ENCODE measurements around the gene STAMBP.

DNA sequence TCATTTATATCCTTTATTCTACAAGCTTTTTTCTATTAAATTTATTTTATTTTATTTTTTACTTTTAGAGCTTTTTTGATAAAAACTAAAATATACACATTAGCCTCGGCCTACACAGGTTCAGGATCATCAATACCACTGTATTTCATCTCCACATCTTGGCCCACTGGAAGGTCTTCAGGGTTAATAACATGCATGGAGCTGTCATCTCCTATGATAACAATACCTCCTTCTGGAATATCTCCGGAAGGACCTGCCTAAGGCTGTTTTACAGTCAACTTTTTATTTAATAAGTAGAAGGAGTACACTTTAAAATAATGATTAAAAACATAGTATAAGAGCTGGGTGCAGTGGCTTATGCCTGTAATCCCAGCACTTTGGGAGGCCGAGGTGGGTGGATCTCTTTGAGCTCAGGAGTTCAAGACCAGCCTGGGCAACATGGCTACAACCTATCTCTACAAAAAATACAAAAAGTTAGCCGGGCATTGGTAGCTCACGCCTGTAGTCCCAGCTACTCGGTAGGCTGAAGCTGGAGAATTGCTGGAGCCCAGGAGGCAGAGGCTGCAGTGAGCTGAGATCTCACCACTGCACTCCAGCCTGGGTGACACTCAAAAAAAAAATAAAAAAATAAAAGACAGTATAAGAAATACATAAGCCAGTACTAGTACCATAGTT is 82.2 kb downstream of the STAMBP start:
- no peak for TF ChIP-seq CTCF (IDR thresholded peaks at IDR 0.05; ENCODE audit: insufficient read depth, low read depth, low read length)
- no peak for TF ChIP-seq EZH2 (IDR thresholded peaks at IDR 0.05; ENCODE audit: insufficient read depth, low read length)
